Testis (tissue), 2 donors: ENCODE data around the gene SCYL2.

Experiments
- CTCF ChIP-seq, 3 experiments: fragments of 450-650 bp in 2 of 3; fragments of 200-600 bp in 1 of 3; sonication (generic) in 1 of 3; IDR thresholded peaks; one replicate each; pipeline ENCODE4 v1.5.1; 2016 to 2019; ENCODE audit warnings: antibody characterized with exemption in 3 of 3, mild to moderate bottlenecking in 2 of 3, moderate library complexity in 1 of 3
- POLR2A ChIP-seq: fragments of 450-650 bp; IDR thresholded peaks from one replicate; pipeline ENCODE4 v1.6.1; 2017; ENCODE audit warnings: antibody characterized with exemption, mild to moderate bottlenecking, moderate library complexity

GRCh38 chr12:100371146-100371545 lies 104.2 kb downstream of the SCYL2 start:
- TF ChIP-seq CTCF (IDR thresholded peaks at IDR 0.05) (no peak), POLR2A (no peak)
